Measurements from ENCODE around the gene CLIC6.

Gene CLIC6

GRCh38 chr21:34642211-34643075, 26.4 kb upstream of the CLIC6 start:
- DNase-seq (ENCODE audit: low spot score) (no peak), ATAC-seq (ENCODE audit: low read depth) (no peak)

GRCh38 chr21:34644825-34645224, 24.0 kb upstream of the CLIC6 start:
- Histone ChIP-seq H3K4me1 (ENCODE audit: insufficient read depth, poor library complexity, severe bottlenecking) (no peaks in the 10 kb centered on the region), H3K27ac (ENCODE audit: poor library complexity, severe bottlenecking) (no peak overlapping the region), H3K4me3 (ENCODE audit: severe bottlenecking) (no peak overlapping the region), H3K9me3 (ENCODE audit: severe bottlenecking) (no peaks in the 10 kb centered on the region), H3K36me3 (ENCODE audit: low read depth) (no peaks in the 10 kb centered on the region), H3K27me3 (ENCODE audit: insufficient read depth, poor library complexity, severe bottlenecking) (no peaks in the 10 kb centered on the region)
- DNase-seq (ENCODE audit: low spot score) (no peak), ATAC-seq (ENCODE audit: low read depth) (no peak)
- no peak for TF ChIP-seq CTCF (IDR thresholded peaks at IDR 0.05; ENCODE audit: poor library complexity, severe bottlenecking)

More at GRCh38 chr21:34642211-34643075, 26.4 kb upstream of the CLIC6 start:
- Histone ChIP-seq H3K36me3 (ENCODE audit: low read depth) (no peaks in the 10 kb centered on the region), H3K27me3 (ENCODE audit: insufficient read depth, poor library complexity, severe bottlenecking) (no peaks in the 10 kb centered on the region), H3K9me3 (ENCODE audit: severe bottlenecking) (no peaks in the 10 kb centered on the region), H3K4me1 (ENCODE audit: insufficient read depth, poor library complexity, severe bottlenecking) (no peaks in the 10 kb centered on the region), H3K27ac (ENCODE audit: poor library complexity, severe bottlenecking) (no peak overlapping the region), H3K4me3 (ENCODE audit: severe bottlenecking) (no peak overlapping the region)
- TF ChIP-seq CTCF (IDR thresholded peaks at IDR 0.05; ENCODE audit: poor library complexity, severe bottlenecking), result no peak

- ATAC-seq (ENCODE audit: low read depth) (no peak), DNase-seq (ENCODE audit: low spot score) (no peak)
- Histone ChIP-seq H3K9me3 (ENCODE audit: severe bottlenecking) (no peaks in the 10 kb centered on the region), H3K27me3 (ENCODE audit: insufficient read depth, poor library complexity, severe bottlenecking) (no peaks in the 10 kb centered on the region), H3K4me3 (ENCODE audit: severe bottlenecking) (no peak overlapping the region), H3K27ac (ENCODE audit: poor library complexity, severe bottlenecking) (no peak overlapping the region), H3K4me1 (ENCODE audit: insufficient read depth, poor library complexity, severe bottlenecking) (no peaks in the 10 kb centered on the region), H3K36me3 (ENCODE audit: low read depth) (no peaks in the 10 kb centered on the region)
- TF ChIP-seq CTCF (IDR thresholded peaks at IDR 0.05; ENCODE audit: poor library complexity, severe bottlenecking), result no peak
Observed at GRCh38 chr21:34647555-34647954, 21.2 kb upstream of the CLIC6 start.

- H3K4me3 ChIP-seq (ENCODE audit: severe bottlenecking), result no peak overlapping the region
- H3K9me3 ChIP-seq (ENCODE audit: severe bottlenecking), result no peaks in the 10 kb centered on the region
- DNase-seq (ENCODE audit: low spot score) (no peak), ATAC-seq (ENCODE audit: low read depth) (no peak)
- no peaks in the 10 kb centered on the region for H3K27me3 ChIP-seq (ENCODE audit: insufficient read depth, poor library complexity, severe bottlenecking)
- H3K36me3 ChIP-seq (ENCODE audit: low read depth), result no peaks in the 10 kb centered on the region
- no peak overlapping the region for H3K27ac ChIP-seq (ENCODE audit: poor library complexity, severe bottlenecking)
- no peak for TF ChIP-seq CTCF (IDR thresholded peaks at IDR 0.05; ENCODE audit: poor library complexity, severe bottlenecking)
- no peaks in the 10 kb centered on the region for H3K4me1 ChIP-seq (ENCODE audit: insufficient read depth, poor library complexity, severe bottlenecking)
Observed at GRCh38 chr21:34648739-34649297, 20.0 kb upstream of the CLIC6 start.

GRCh38 chr21:34649400-34649799, 19.4 kb upstream of the CLIC6 start:
- Histone ChIP-seq H3K27ac (ENCODE audit: poor library complexity, severe bottlenecking) (no peak overlapping the region), H3K9me3 (ENCODE audit: severe bottlenecking) (no peaks in the 10 kb centered on the region), H3K4me1 (ENCODE audit: insufficient read depth, poor library complexity, severe bottlenecking) (no peaks in the 10 kb centered on the region), H3K4me3 (ENCODE audit: severe bottlenecking) (no peak overlapping the region), H3K27me3 (ENCODE audit: insufficient read depth, poor library complexity, severe bottlenecking) (no peaks in the 10 kb centered on the region), H3K36me3 (ENCODE audit: low read depth) (no peaks in the 10 kb centered on the region)
- no peak for ATAC-seq (ENCODE audit: low read depth)
- no peak for TF ChIP-seq CTCF (IDR thresholded peaks at IDR 0.05; ENCODE audit: poor library complexity, severe bottlenecking)
- no peak for DNase-seq (ENCODE audit: low spot score)

Data from RWPE2 (cell line).